ENCODE results near the gene CANT1.
A peak's percentile ranks its signal among the peaks of the same experiment; 100 is the strongest.

Gene CANT1

DNA sequence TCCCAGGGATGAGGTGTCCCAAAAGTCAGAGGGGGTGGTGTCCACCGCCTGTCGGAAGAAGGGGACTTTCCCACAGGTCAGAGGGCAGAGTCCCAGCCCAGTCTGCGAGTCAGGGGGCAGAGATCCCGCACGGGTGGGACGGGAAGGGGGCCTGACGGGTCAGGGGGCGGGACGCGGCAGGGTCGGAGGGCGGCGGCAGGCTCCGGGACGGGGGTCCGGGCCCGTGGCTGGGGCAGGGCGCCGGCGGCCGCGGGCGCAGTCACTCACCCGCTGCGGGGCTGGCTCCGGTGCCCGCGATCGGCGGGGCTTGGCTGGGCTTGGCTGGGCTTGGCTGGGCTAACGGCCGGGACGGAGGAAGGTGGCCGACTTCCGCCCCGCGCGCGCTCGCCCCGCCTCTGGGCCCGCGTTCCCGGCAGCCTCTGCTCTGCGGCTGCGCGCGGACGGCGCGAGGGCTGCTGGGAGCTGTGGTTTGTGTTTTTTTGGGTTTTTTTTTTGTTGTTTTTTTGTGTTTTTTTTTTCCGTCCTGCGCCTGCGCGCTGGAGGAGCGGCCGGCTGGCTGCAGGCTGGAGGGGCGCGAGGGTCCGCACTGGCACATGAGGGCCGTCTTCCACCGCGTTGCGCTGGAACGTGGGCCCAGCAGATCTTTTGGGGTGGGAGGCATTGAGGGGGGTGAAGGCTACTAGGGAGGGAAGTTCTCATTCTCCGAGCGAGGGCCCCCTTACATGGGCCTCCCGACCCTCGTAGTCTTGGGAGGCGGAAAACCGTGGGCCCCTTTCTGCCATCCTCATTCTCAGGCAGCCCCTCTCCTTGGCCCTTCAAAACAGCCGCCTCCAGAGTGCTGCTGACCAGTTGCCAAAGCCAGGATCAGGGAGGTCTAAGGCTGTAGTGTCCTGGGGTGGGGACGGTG is at the start of gene CANT1:
CANT1 (minus strand) TSS at position 368 of the 907 bp plus-strand sequence. CDS start 12,142 bp downstream, outside the sequence.
- DNase-seq (ENCODE audit: low spot score) = peak; percentile 81

DNA sequence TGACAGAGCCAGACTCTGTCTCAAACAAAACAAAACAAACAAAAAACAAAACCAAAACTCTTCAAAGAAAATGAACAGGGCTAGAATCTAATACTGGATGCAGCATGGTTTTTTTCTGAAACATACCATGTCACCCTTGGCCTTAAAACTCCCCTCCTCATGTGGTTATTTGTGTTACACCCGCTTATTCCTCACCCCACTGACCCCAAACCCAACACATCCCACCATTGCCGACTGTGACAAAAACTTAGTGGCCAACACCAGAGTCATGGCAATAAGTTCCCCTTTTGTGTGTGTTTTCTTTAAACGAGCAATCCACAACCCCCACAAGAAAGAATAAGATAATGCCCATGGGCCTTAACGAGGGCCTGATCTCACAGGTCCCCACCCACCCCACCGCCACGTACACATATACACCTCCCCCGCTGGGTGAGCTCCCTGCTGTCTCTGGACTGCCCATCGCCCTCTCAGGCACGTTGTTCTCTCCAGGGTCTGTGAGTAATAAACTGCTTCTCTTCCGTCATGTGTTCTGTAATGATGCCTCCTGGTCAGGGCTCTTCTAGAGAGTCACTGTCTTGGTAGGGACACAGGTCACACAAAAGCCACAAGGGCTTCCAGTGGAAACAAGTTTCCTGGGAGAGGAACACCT is 48.3 kb upstream of the CANT1 start:
- DNase-seq (ENCODE audit: low spot score) = no peak

DNA sequence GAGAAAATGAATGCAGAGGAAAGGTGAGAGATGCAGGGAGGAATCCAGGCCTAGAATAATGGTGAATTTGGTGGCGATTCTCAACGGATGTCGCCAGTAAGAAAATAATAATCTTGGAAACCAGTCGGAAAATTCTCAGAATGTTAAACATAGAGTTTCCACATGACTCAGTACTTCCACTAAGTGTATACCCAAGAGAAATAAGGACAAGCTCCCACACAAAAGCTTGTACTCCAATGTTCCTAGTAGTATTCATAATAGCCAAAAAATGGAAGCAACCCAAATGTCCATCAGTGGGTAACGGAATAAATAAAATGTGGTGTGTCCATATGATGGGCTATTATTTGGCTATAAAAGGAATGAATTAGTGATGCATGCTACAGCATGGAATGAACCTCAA is 45.6 kb upstream of the CANT1 start:
- DNase-seq (ENCODE audit: low spot score) = no peak

DNA sequence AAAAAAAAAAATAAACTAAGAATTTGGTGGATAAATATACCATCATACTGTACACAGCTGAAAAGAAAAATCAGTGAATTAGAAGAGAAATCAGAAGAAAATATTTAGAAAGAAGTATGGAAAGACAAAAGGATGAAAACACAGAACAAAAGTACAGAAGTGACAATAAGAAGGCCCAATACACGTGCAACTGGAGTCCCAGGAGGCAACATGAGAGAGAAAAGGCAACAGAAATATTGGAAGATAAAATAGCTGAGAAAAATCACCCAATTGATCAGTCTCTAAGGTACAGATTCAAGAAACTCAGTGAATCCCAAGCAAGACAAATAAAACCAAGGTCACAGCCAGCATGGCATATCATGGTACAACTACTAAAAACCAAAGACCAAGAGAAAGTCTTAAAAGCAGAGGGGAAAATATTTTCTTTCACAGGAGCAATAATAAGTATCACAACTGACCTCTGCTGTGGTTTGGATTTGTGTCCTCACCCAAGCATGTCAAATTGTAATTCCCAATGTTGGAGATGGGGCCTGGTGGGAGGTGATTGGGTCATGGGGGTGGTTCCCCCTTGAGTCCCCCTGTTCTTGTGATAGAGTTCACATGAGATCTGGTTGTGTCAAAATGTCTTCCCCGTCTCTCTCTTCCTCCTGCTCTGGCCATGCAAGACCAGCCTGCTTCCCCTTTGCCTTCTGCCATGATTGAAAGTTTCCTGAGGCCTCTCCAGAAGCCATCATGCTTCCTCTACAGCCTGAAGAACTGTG is 44.8 kb upstream of the CANT1 start:
- DNase-seq (ENCODE audit: low spot score) = no peak

DNA sequence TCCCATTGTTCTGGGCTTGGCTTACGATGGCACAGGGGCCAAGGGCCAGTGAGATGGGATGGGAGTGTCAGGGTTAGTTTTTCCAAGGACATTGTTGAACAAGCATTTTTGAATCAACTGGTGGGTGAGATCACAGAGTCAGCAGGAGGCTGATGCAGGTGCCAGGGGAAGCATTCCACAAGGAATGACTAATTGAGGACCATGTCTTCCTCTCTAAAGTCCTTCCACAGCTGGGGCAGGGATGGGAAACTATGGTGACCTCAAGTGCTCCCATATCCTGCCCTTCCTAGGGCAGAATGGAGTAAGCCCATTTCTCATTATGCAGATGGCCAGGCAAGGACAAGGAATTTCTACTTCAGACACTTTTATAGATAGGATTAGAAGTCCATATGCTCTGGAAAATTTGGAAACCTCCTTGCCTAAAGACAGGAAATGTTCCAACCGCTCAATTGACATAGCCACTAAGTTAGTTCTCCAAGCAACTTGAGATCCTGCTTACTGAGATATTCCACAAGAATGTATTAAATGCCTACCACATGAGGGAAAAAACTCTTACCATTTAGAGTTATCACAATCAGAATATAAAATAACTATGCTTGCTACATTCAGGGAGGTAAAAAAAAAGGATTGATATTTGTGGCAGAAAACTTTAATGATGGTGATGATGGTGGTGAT is 43.8 kb upstream of the CANT1 start:
- no peak for DNase-seq (ENCODE audit: low spot score)

DNA sequence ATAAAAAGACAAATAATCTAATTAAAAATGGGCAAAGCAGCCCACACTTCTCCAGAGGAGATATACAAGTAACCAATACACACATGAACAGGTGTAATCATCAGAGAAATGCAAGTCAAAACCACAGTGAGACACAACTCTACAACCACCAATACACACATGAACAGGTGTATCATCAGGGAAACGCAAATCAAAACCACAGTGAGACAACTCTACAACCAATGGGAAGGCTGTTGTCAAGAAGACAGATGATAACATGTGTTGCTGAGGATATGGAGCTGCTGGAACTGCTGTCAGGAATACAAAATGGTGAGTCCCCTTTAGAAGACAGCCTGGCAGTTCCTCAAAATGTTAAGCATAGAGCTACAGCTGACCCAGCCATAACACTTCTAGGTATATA is 42.6 kb upstream of the CANT1 start:
- no peak for DNase-seq (ENCODE audit: low spot score)

DNA sequence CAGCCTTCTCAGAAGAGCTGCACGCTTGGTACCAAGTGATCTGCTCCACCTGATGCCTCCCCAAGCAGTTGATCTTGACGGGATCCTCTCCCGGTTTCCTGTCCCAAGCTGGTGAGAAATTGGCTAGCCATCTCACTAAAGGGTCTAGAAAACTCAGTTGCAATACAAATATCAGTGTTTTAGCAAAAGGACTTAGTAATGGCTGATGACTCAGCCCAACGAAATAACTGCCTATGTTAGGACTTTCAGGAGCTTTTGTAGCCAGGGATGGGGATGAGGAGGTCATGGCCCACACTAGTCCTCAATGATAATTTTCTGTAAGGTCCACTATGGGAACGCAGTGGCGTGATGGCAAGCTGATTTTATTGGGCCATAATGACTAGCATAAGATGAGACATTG is 41.7 kb upstream of the CANT1 start:
- no peak for DNase-seq (ENCODE audit: low spot score)

DNA sequence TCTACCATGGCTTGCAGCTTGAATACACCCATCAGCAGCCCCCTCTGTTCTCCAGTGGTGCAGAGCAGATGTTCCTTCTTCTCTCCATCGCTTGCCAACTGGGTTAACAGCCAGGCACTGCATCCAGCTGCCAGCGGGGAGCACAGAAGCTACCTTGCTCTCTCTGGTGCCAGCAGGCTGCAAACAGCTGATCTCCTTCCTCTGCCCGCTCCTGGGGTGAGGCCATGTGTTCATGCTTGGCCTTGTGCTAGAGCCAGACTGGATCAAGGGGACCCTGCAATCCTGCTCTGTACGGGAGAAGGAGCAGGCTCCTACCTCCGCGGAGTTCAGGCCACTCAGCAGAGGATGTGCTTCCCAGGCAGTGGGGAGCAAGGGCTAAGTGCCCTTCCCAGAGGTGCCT is 41.0 kb upstream of the CANT1 start:
- no peak for DNase-seq (ENCODE audit: low spot score)

DNA sequence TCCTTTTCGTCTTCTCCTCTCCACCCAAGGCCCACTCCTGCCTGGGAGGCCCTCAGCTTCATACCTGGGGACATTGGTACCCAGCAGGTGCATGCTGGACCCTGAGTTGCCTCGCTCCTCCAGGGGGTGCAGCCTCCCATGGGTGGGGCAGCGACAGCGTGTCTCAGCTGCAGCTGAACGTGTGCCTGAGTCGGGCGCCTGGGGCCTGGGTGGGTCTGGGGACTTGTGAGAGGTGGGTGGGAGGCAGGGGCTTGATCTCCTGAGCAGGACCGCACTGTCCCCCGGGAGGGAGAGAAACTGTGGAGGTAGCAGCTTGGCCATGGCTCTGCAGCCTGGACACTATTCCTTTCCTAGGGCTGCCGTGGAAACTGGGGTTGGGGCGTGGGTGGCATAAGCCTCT is 40.3 kb upstream of the CANT1 start:
- no peak for DNase-seq (ENCODE audit: low spot score)

DNA sequence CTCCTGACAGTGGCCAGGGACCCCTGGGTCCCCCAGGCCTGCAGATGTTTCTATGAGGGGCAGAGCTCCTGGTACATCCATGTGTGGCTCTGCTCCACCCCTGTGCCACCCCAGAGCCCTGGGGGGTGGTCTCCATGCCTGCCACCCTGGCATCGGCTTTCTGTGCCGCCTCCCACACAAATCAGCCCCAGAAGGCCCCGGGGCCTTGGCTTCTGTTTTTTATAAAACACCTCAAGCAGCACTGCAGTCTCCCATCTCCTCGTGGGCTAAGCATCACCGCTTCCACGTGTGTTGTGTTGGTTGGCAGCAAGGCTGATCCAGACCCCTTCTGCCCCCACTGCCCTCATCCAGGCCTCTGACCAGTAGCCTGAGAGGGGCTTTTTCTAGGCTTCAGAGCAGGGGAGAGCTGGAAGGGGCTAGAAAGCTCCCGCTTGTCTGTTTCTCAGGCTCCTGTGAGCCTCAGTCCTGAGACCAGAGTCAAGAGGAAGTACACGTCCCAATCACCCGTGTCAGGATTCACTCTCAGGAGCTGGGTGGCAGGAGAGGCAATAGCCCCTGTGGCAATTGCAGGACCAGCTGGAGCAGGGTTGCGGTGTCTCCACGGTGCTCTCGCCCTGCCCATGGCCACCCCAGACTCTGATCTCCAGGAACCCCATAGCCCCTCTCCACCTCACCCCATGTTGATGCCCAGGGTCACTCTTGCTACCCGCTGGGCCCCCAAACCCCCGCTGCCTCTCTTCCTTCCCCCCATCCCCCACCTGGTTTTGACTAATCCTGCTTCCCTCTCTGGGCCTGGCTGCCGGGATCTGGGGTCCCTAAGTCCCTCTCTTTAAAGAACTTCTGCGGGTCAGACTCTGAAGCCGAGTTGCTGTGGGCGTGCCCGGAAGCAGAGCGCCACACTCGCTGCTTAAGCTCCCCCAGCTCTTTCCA is 39.5 kb upstream of the CANT1 start:
- DNase-seq (ENCODE audit: low spot score) = no peak

DNA sequence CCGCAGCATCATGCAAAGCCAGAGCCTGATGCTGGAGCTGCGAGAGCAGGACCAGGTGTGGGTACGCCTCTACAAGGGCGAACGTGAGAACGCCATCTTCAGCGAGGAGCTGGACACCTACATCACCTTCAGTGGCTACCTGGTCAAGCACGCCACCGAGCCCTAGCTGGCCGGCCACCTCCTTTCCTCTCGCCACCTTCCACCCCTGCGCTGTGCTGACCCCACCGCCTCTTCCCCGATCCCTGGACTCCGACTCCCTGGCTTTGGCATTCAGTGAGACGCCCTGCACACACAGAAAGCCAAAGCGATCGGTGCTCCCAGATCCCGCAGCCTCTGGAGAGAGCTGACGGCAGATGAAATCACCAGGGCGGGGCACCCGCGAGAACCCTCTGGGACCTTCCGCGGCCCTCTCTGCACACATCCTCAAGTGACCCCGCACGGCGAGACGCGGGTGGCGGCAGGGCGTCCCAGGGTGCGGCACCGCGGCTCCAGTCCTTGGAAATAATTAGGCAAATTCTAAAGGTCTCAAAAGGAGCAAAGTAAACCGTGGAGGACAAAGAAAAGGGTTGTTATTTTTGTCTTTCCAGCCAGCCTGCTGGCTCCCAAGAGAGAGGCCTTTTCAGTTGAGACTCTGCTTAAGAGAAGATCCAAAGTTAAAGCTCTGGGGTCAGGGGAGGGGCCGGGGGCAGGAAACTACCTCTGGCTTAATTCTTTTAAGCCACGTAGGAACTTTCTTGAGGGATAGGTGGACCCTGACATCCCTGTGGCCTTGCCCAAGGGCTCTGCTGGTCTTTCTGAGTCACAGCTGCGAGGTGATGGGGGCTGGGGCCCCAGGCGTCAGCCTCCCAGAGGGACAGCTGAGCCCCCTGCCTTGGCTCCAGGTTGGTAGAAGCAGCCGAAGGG is 38.6 kb upstream of the CANT1 start:
- DNase-seq (ENCODE audit: low spot score) = no peak

DNA sequence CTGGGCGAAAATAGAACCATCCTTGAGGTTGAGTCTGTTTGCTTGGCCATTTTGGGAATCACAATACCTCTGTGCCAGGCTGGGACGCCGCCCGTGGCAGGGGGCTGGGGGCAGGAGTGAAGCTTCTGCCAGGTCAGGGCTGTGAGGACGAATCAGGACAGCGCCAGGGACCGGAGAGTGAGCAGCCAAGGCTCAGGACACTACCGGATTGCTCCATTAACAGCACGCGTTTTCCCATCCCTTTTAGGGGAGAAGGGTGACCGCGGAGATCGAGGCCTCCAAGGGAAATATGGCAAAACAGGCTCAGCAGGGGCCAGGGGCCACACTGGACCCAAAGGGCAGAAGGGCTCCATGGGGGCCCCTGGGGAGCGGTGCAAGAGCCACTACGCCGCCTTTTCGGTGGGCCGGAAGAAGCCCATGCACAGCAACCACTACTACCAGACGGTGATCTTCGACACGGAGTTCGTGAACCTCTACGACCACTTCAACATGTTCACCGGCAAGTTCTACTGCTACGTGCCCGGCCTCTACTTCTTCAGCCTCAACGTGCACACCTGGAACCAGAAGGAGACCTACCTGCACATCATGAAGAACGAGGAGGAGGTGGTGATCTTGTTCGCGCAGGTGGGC is 37.8 kb upstream of the CANT1 start:
- no peak for DNase-seq (ENCODE audit: low spot score)

DNA sequence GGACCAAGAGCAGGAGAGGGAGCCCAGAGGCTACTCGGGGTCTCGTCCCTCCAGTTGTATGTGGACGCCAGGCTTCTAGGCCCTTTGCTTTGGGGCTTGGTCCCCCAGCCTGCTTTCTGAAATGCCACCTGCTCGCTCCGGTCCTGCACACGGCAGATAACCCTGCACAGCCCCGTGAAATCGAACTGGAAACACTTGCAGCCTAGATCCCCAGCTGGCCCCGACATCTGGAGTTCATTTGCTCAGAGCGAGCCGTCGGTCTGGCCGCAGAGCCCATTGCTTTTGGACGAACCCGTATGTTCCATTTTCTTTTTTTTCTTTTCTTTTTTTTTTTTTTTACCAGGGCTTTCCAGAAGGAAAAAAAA is 37.3 kb upstream of the CANT1 start:
- DNase-seq (ENCODE audit: low spot score) = no peak

DNA sequence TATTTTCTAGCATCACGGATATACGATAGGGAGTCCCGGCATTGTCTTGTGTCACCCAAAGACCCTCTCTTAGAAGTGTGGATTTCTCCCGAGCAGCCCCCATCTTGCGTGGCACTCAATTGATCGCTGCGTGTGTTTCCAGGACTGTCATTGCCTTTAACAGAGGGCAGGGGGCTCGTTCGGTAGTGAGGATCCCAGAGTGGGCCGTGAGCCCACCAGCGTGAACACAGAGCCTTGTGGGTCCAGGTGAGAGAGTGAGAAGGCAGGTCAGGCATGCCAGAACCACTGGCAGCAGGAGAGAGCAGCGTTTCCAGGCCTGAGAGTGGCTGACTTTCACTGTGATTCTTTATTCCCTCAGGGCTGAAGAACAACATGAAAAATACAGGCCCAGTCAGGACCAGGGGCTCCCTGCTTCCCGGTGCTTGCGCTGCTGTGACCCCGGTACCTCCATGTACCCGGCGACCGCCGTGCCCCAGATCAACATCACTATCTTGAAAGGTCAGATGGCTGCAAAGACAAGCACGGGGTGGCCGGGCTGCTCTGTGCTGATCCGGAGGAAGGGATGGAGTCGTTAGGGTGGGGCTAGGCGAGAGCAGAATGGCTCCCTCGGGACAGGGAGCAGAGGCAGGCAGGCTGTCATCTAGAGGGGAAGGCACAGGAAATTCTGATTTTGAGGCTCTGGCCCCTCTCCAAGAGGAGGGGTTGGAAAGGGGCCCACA is 36.8 kb upstream of the CANT1 start:
- DNase-seq (ENCODE audit: low spot score) = no peak

DNA sequence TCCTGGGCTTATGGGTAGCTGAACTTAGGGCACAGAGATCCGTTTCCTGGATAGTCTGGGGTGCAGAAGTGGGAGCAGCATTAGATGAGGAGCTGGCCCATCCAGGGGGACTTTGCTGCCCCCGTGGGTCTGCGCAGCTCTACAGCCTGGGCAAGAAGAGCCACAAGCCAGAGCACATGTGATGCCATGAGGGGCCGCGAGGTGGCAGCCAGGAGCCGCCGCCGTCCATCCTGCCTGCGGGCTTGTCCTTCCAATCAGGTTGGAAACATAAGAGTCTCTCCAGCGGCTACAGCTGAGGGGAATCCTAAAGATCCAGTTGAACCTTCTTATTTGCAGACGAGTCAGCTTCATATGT is 36.3 kb upstream of the CANT1 start:
- DNase-seq (ENCODE audit: low spot score) = peak; percentile 57

DNA sequence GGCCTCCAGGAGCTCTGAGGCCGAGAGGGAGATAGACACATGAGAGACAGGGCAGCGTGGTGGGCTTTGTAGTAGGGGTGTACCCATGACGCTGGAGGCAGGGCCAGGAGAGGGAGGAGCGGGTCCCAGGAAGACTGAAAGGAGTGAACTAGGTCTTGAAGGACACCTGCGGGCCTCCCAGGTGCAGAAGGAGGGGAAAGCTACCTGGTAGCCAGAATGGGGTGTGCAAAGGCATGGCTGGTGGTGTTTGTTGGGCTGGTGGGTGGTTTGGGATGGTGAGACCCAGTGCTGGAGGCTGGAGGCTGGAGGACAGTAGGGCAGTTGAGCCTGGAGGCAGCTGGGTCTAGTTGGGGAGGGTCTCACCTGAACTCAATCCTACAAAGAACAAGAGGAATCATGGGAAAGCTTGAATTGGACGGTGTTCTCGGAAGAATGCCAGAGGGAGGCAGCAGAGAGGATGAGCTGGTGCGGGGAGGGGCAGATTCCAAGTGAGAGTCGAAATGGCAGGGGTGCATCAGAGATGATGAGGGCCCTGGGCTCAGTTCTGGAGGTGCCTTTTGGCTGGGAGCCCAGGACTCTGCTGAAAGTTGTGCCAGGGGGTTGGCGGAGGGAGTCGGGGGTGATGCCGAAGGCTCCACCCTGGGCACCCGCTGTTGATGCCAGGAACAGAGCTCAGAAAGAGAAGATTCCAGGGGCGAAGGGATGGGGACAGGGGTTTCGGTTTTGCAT is 35.6 kb upstream of the CANT1 start:
- DNase-seq (ENCODE audit: low spot score) = no peak

DNA sequence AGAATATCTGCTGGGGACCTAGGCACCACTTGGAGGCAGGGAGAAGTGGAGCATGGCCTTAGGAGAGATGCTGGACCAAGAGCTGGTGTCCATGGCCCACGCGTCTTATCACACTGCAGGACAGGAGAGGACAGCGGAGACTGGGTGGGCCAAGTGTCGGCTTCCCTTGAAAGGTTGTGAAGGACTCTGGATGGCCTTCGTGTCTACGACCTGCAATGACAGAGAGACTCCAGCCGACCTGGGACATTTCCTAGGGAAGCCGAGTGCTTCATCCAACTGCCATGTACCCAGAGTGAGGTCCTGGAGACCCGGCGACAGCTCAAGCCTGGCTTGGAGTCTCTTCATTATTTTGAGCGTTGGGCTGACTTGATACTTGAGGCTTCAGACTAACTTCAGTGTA is 34.9 kb upstream of the CANT1 start:
- DNase-seq (ENCODE audit: low spot score) = no peak

DNA sequence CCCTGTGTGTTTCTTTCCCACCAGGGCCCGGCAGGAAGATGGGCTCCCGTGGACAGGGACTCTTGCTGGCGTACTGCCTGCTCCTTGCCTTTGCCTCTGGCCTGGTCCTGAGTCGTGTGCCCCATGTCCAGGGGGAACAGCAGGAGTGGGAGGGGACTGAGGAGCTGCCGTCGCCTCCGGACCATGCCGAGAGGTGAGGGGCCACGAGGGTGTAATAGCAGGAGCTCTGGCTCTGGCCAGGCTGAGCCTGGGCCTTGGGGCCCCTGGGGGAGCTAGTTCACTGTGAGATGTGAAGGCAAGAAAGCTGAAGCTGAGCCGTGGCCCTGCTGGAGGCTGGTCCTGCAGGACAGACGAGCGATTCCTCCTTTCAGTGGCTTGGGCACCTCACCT is 34.4 kb upstream of the CANT1 start:
- no peak for DNase-seq (ENCODE audit: low spot score)
